Body of pancreas (tissue), 4 donors: ENCODE measurements around the gene SCNN1G. TPM values are rescaled to one million over a fixed set of nuclear protein-coding genes. Genes with fewer than 3 reads are reported as not detected.

ENCODE experiments used
- ATAC-seq: fragments of 150-250 bp; one replicate; pipeline ENCODE4 v1.9.1; 2016
- DNase-seq, 4 donors: peaks; one replicate each; pipeline ENCODE4 v3.0.0-alpha.2; 2019
- H3K27ac ChIP-seq, 4 donors: fragments of 200-600 bp; sonication (generic); 1 replicate in 3 of 4; 2 replicates in 1 of 4; pipeline versions ENCODE4 v1.5.1 to v1.6.1; 2016 to 2019; ENCODE audit warnings: mild to moderate bottlenecking in 1 of 4, mixed read lengths in 1 of 4, moderate library complexity in 1 of 4
- H3K27me3 ChIP-seq, 2 donors: fragments of 200-600 bp; sonication (generic); one replicate each; pipeline ENCODE4 v1.6.0; 2016; ENCODE audit warnings: mild to moderate bottlenecking in 1 of 2
- H3K36me3 ChIP-seq, 2 donors: fragments of 200-600 bp; sonication (generic); replicated peaks in 1 of 2; 2 replicates each; pipeline ENCODE4 v1.5.1; 2016; ENCODE audit warnings: low read depth in 2 of 2; ENCODE audit not compliant: insufficient read depth in 1 of 2
- H3K4me1 ChIP-seq: fragments of 200-600 bp; sonication (generic); one replicate; pipeline ENCODE4 v1.6.0; 2016
- H3K4me3 ChIP-seq, 2 donors: fragments of 200-600 bp; sonication (generic); 1 replicate in 1 of 2; 2 replicates in 1 of 2; pipeline ENCODE4 v1.5.1; 2016 to 2019
- H3K9me3 ChIP-seq, 3 donors: fragments of 200-600 bp; sonication (generic); 1 replicate in 2 of 3; 2 replicates in 1 of 3; pipeline ENCODE4 v1.5.1; 2016
- POLR2A ChIP-seq, 3 donors: fragments of 450-650 bp; IDR thresholded peaks; one replicate each; pipeline ENCODE4 v1.6.1; 2016; ENCODE audit warnings: antibody characterized with exemption in 3 of 3, mild to moderate bottlenecking in 2 of 3
- WGBS, 2 donors: methylation state at CpG; one replicate each; pipeline ENCODE4 v1.1.5; 2017; 5-methylcytosine and 5-hydroxymethylcytosine counted together
- intact Hi-C: fragments of 100-400 bp; cut with DNase I; formaldehyde crosslinking; loops from one replicate; pipeline ENCODE4 v1.15.1; 2023
- total RNA-seq, 2 donors: library from RNA; depleted of rRNA; stranded (reverse); fragments of >200 nt; gene quantifications; one replicate each; pipeline ENCODE4 v1.1.0, GENCODE V29; 2016
- TF ChIP-seq, protein P1 (sequence below), 7 experiments: fragments of 450-650 bp in 4 of 7; fragments of 200-600 bp in 3 of 7; sonication (generic) in 3 of 7; IDR thresholded peaks; one replicate each; pipeline ENCODE4 v1.5.1; 2016 to 2019; ENCODE audit warnings: antibody characterized with exemption in 7 of 7

SCNN1G gene
- total RNA-seq, 2 donors from 2014 or later, result 0.26 to 1.6 TPM

- Histone ChIP-seq H3K27me3 (no peaks in the 10 kb centered on the region), H3K4me1 (peaks cover 6% of the 10 kb centered on the region), H3K27ac (no peak overlapping the region), H3K9me3 (no peaks in the 10 kb centered on the region), H3K4me3 (no peak overlapping the region), H3K36me3 (no peaks in the 10 kb centered on the region)
- 47 to 48% methylated on average over 1 of the region's 1 CpG for WGBS, 2 donors
- DNase-seq, result no peak
- no peak for ATAC-seq
- intact Hi-C loops, result no loop called here
- TF ChIP-seq, protein P1, sequence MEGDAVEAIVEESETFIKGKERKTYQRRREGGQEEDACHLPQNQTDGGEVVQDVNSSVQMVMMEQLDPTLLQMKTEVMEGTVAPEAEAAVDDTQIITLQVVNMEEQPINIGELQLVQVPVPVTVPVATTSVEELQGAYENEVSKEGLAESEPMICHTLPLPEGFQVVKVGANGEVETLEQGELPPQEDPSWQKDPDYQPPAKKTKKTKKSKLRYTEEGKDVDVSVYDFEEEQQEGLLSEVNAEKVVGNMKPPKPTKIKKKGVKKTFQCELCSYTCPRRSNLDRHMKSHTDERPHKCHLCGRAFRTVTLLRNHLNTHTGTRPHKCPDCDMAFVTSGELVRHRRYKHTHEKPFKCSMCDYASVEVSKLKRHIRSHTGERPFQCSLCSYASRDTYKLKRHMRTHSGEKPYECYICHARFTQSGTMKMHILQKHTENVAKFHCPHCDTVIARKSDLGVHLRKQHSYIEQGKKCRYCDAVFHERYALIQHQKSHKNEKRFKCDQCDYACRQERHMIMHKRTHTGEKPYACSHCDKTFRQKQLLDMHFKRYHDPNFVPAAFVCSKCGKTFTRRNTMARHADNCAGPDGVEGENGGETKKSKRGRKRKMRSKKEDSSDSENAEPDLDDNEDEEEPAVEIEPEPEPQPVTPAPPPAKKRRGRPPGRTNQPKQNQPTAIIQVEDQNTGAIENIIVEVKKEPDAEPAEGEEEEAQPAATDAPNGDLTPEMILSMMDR (IDR thresholded peaks at IDR 0.05), result no peak
- TF ChIP-seq POLR2A (IDR thresholded peaks at IDR 0.05), result no peak
Observed at GRCh38 chr16:23156946-23157460, 25.5 kb upstream of the SCNN1G start.

GRCh38 chr16:23158114-23158513 lies 24.4 kb upstream of the SCNN1G start:
- Histone ChIP-seq H3K27ac (no peak overlapping the region), H3K4me3 (no peak overlapping the region), H3K36me3 (no peaks in the 10 kb centered on the region), H3K4me1 (peaks cover 6% of the 10 kb centered on the region), H3K9me3 (no peaks in the 10 kb centered on the region), H3K27me3 (no peaks in the 10 kb centered on the region)
- no peak for TF ChIP-seq POLR2A (IDR thresholded peaks at IDR 0.05)
- TF ChIP-seq, protein P1 (IDR thresholded peaks at IDR 0.05), result no peak
- intact Hi-C loops, result no loop called here
- DNase-seq (no peak), ATAC-seq (no peak)
- 87 to 93% methylated on average over 6 of the region's 6 CpGs for WGBS, 2 donors

- 67 to 76% methylated on average over 4 of the region's 4 CpGs for WGBS, 2 donors
Observed at GRCh38 chr16:23160082-23160481, 22.5 kb upstream of the SCNN1G start.

DNA sequence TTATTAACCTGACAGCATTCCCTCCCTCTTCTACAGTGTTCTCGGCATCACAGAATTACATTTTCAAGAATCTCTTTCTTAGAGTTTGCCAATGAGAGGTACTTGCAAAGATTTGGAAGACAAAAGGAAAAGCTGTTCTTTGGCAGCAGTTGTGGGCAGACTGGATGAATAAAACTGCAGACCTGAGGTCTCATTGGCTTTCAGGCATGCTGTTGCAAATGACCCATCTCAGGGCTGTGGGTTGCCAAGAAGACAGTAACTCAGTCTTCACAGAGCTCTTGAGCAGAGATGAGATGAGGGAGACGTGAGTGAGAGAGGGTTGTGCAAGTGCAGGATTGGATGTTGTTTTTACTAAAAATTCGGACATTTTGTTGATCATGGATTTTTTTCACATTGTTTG lies 22.0 kb upstream of the SCNN1G start:
- Histone ChIP-seq H3K9me3 (no peaks in the 10 kb centered on the region), H3K27me3 (no peaks in the 10 kb centered on the region), H3K27ac (no peak overlapping the region), H3K4me3 (no peak overlapping the region), H3K4me1 (peaks cover 3% of the 10 kb centered on the region), H3K36me3 (no peaks in the 10 kb centered on the region)
- no peak for ATAC-seq
- WGBS, 2 donors, result 69 to 72% methylated on average over 3 of the region's 3 CpGs
- intact Hi-C loops, result no loop called here
- no peak for TF ChIP-seq POLR2A (IDR thresholded peaks at IDR 0.05)
- TF ChIP-seq, protein P1 (IDR thresholded peaks at IDR 0.05), result no peak
- DNase-seq, result no peak

More at GRCh38 chr16:23160082-23160481, 22.5 kb upstream of the SCNN1G start:
- Histone ChIP-seq H3K4me3 (no peak overlapping the region), H3K4me1 (peaks cover 6% of the 10 kb centered on the region), H3K36me3 (no peaks in the 10 kb centered on the region), H3K27me3 (no peaks in the 10 kb centered on the region), H3K27ac (no peak overlapping the region), H3K9me3 (no peaks in the 10 kb centered on the region)
- TF ChIP-seq, protein P1 (IDR thresholded peaks at IDR 0.05), result no peak
- intact Hi-C loops, result no loop called here
- DNase-seq, result no peak
- no peak for ATAC-seq

DNA sequence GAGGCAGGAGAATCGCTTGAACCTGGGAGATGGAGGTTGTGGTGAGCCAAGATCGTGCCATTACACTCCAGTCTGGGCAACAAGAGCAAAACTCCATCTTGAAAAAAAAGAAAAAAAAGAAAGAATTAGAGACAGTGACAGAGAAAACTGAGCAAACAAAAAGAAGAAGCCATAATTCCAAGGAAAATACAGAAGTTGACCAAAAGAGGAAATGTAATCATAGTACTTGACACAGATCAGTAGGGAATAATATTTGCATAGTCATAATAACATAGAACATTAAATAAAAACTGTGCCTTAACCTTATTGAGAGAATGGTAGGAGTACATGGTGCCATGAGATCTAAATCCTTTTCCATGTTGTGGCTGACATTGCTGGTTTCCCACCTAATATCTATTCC lies 18.6 kb upstream of the SCNN1G start:
- intact Hi-C loops, result no loop called here
- H3K4me3 ChIP-seq, result no peak overlapping the region
- no peak for DNase-seq
- no peaks in the 10 kb centered on the region for H3K4me1 ChIP-seq
- no peaks in the 10 kb centered on the region for H3K27me3 ChIP-seq
- H3K27ac ChIP-seq, result no peak overlapping the region
- no peak for ATAC-seq
- no peak for TF ChIP-seq POLR2A (IDR thresholded peaks at IDR 0.05)
- TF ChIP-seq, protein P1 (IDR thresholded peaks at IDR 0.05), result no peak
- WGBS, 2 donors, result 80 to 84% methylated on average over 2 of the region's 2 CpGs
- H3K9me3 ChIP-seq, result no peaks in the 10 kb centered on the region
- no peaks in the 10 kb centered on the region for H3K36me3 ChIP-seq
